Kidney epithelial cell (primary cell): ENCODE results near the gene BRS3. TPM values are rescaled to one million over a fixed set of nuclear protein-coding genes. Genes with fewer than 3 reads are reported as not detected.
A peak's percentile ranks its signal among the peaks of the same experiment; 100 is the strongest.

Experiments
- DNase-seq: peaks from one replicate; pipeline ENCODE4 v3.0.0-alpha.2; 2010; ENCODE audit warnings: low read depth
- H3K27me3 ChIP-seq: 2 replicates; pipeline ENCODE4 v1.6.0; 2011; ENCODE audit warnings: low read length; ENCODE audit not compliant: control insufficient read depth, insufficient read depth
- H3K36me3 ChIP-seq: 2 replicates; pipeline ENCODE4 v1.5.1; 2011; ENCODE audit warnings: low read length; ENCODE audit not compliant: control insufficient read depth, insufficient read depth
- H3K4me3 ChIP-seq: 2 replicates; pipeline ENCODE4 v1.5.1; 2011; ENCODE audit warnings: low read depth, mild to moderate bottlenecking, control low read depth, low read length
- total RNA-seq: library from RNA; depleted of rRNA; stranded (reverse); fragments of >200 nt; gene quantifications from 2 replicates; pipeline ENCODE4 v1.2.3, GENCODE V29; 2015
- TF ChIP-seq, protein P1 (sequence below): IDR thresholded peaks from 2 replicates; pipeline ENCODE4 v1.5.1; 2011; ENCODE audit warnings: mild to moderate bottlenecking, moderate library complexity, low read length, control low read depth, inconsistent platforms; ENCODE audit not compliant: insufficient read depth, poor library complexity, severe bottlenecking

BRS3 gene
- total RNA-seq, 1 donor from 2014 or later = not detected

DNA sequence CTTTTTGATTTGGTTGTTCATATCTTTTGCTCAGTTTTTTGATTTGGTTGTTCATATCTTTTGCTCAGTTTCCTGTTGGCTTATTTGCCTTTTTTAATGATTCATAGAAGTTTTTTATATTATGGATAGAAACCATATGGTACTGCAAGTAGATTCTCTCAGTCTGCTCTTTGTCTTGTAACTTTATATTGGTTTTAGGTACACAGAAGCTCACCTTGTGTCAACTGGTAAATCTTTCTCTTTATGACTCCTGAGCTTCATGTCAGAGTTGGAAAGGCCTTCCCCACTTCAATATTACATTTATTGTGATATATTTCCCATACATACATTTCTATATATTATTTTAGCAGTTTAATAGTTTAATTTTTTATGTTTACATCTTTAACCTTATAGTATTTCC lies 36.0 kb downstream of the BRS3 start:
- H3K4me3 ChIP-seq = no peak overlapping the region
- TF ChIP-seq, protein P1, sequence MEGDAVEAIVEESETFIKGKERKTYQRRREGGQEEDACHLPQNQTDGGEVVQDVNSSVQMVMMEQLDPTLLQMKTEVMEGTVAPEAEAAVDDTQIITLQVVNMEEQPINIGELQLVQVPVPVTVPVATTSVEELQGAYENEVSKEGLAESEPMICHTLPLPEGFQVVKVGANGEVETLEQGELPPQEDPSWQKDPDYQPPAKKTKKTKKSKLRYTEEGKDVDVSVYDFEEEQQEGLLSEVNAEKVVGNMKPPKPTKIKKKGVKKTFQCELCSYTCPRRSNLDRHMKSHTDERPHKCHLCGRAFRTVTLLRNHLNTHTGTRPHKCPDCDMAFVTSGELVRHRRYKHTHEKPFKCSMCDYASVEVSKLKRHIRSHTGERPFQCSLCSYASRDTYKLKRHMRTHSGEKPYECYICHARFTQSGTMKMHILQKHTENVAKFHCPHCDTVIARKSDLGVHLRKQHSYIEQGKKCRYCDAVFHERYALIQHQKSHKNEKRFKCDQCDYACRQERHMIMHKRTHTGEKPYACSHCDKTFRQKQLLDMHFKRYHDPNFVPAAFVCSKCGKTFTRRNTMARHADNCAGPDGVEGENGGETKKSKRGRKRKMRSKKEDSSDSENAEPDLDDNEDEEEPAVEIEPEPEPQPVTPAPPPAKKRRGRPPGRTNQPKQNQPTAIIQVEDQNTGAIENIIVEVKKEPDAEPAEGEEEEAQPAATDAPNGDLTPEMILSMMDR = no peak
- no peak for DNase-seq
- no peaks in the 10 kb centered on the region for H3K27me3 ChIP-seq
- H3K36me3 ChIP-seq = no peaks in the 10 kb centered on the region

DNA sequence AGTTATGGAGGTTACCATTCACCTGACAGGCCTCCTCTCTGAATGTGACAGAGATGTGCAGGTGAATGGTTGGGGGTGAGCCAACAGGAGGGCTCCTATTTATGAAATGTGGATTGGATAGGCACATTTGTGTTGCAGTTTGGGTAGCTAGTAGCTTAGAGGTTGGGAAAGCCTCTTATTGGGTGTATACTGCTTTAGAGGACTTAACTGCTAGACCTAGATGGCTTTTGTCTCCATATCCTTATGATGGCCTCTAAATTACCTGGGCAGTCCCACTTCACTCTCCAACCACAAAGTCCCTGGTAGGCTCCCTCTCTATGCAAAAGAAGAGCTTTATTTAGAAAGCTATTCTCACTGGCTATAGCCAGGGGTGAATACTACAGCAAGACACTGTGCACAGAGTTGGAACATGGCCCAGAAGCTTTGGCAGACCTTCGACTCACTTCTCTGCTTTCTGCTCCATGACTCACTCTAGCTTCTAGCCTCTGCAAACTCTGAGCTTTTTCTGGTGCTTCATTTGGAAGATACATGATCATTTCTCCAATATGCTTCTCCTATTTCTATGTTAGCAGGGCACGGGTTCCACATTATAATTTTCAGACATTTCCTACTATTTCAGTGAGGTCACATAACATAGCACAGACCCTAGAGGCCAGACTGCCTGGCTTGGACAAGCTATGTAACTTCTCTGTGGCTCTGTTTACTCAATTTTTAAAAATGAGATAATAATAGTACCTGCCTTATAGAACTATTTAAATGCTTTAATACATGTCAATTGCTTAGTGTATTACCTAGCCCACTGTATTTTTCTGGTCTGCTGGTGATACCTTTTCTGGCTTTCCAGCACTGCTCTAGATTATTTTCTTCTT lies 38.2 kb downstream of the BRS3 start:
- Histone ChIP-seq H3K36me3 (no peaks in the 10 kb centered on the region), H3K27me3 (no peaks in the 10 kb centered on the region), H3K4me3 (no peak overlapping the region)
- peak; percentile 34 for DNase-seq
- TF ChIP-seq, protein P1 = no peak

DNA sequence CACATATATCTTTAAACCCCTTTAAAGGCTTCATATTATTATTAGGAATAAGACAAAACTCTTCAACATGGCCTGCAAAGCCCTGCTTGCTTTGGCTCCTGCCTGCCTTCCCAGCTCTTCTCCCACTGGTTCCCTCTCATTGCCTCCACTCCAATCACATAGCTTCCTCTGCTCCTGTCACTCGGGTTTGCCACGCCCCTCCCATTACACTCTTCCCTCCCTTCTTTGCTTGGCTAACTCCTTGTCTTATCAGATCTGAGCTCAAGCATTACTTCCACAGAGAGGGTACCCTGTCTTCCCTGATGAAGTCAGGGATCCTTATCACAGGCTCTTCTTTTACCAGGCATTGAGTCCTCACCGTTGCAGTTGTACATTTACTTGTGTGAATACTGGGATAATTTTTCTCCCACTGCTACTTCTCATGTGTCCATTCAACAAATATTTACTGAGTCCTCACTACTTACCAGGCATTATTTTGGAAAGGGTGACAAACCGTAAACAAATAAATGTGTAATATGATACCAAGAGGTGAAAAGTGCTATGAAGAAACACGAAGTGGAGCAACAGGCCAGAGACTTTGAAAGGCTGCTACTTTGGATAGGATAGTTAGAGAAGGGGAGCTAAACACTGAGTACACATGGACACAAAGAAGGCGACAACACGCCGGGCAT lies 41.0 kb downstream of the BRS3 start:
- no peak for DNase-seq
- no peaks in the 10 kb centered on the region for H3K36me3 ChIP-seq
- TF ChIP-seq, protein P1 = no peak
- no peak overlapping the region for H3K4me3 ChIP-seq
- H3K27me3 ChIP-seq = no peaks in the 10 kb centered on the region

DNA sequence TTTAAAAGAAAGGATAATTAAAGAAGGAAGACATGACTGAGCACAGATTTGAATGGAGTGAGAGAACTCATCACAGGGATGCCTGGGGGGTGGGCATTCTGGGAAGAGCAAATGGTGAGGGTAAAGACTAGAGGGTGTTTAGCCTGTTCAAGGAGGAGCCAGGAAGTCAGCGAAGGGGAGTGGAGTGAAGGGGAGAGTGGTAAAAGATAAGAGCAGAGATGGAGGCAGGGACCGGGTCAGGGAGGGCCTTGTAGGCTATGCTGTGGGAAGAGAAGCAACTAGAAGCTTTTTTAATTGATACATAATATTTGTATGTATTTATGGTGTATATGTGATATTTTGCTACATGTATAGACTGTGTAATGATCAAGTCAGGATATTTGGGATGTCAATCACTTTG lies 42.0 kb downstream of the BRS3 start:
- no peak for DNase-seq
- TF ChIP-seq, protein P1 = no peak
- Histone ChIP-seq H3K27me3 (no peaks in the 10 kb centered on the region), H3K36me3 (no peaks in the 10 kb centered on the region), H3K4me3 (no peak overlapping the region)

DNA sequence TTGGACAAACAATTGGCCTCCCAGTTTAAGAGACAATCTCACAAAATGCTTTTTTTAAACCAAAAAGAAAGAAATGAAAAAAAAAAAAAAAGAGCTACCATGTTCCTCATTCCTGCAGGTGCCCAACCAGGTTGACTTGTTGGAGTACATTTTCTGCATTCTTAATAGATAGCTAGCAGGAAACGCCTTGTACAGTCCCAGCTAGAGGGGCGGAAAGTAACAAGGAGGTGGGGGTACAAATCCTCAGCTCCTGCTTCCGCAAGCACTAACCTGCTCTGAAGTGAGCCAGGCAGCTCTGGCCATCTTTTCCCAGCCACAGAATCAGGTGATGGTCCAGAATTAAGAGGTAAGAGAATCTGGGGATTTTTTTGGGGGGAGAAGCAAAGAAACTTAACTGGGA lies 44.2 kb downstream of the BRS3 start, which contains the start of gene VGLL1:
TSS of gene VGLL1 (plus strand) at position 265 of the 400 bp plus-strand sequence. CDS start 3,806 bp downstream, outside the sequence.
- no peak for DNase-seq
- TF ChIP-seq, protein P1 = no peak

More for the DNA sequence above, 44.2 kb downstream of the BRS3 start, which contains the start of gene VGLL1:
- Histone ChIP-seq H3K36me3 (no peaks in the 10 kb centered on the region), H3K4me3 (no peak within 1 kb of the TSS), H3K27me3 (no peaks in the 10 kb centered on the region)
